AG04450 (cell line): Measurements from ENCODE around the gene TJP3. TPM values are rescaled to one million over a fixed set of nuclear protein-coding genes. Genes with fewer than 3 reads are reported as not detected.

Source experiments
- CTCF ChIA-PET: fragments of 300-600, 350-600 bp; formaldehyde crosslinking; extraction: SDS; loops from one replicate; lab custom pipeline; 2022; ENCODE audit warnings: antibody characterized with exemption, inconsistent platforms; lab: Charles Lee
- POLR2A ChIA-PET: fragments of 350-600 bp; formaldehyde crosslinking; extraction: SDS; loops from one replicate; lab custom pipeline; 2021; ENCODE audit warnings: antibody characterized with exemption, inconsistent platforms; lab: Yijun Ruan, JAX
- DNase-seq: peaks from one replicate; pipeline ENCODE4 v3.0.0-alpha.2; 2011; ENCODE audit warnings: low read depth, low spot score
- H3K27ac ChIP-seq: one replicate; pipeline ENCODE4 v1.5.1; 2012; ENCODE audit warnings: low read depth, low read length, control low read depth
- H3K27me3 ChIP-seq: one replicate; pipeline ENCODE4 v1.6.0; 2012; ENCODE audit warnings: low read length; ENCODE audit not compliant: control insufficient read depth, insufficient read depth
- H3K4me3 ChIP-seq: 2 replicates; pipeline ENCODE4 v1.5.1; 2011; ENCODE audit warnings: mild to moderate bottlenecking, low read depth, low read length, control low read depth
- H3K9me3 ChIP-seq: 2 replicates; pipeline ENCODE4 v1.5.1; 2012; ENCODE audit warnings: low read length; ENCODE audit not compliant: control insufficient read depth, insufficient read depth
- CTCF ChIP-seq: IDR thresholded peaks from 2 replicates; pipeline ENCODE4 v1.5.1; 2011; ENCODE audit warnings: low read depth, low read length, control low read depth, inconsistent platforms
- polyA plus RNA-seq: library from polyadenylated mRNA; depleted of rRNA; stranded (reverse); fragments of >200 nt; gene quantifications from 2 replicates; pipeline ENCODE4 v1.2.3, GENCODE V29; 2011

The TJP3 gene
- polyA plus RNA-seq, 1 experiment = not detected

- POLR2A ChIA-PET = no interaction called here
- DNase-seq = no peak
- Histone ChIP-seq H3K9me3 (no peaks in the 10 kb centered on the region; the same call in 1 of the 2 replicates), H3K27me3 (no peaks in the 10 kb centered on the region), H3K4me3 (peak overlapping the region; percentile 80), H3K27ac (no peak overlapping the region)
- CTCF ChIA-PET = interaction anchor here (0.5 to 1.1 kb wide), 2 partner anchors 33 to 47 kb away, joined by 3 to 4 read pairs; no protein-coding TSS in a partner anchor
- TF ChIP-seq CTCF = no peak
These were observed 9.7 kb upstream of the TJP3 start for GRCh38 chr19:3698386-3698950.

GRCh38 chr19:3698974-3699740 lies 9.0 kb upstream of the TJP3 start:
- DNase-seq = no peak
- no peak for TF ChIP-seq CTCF
- Histone ChIP-seq H3K27me3 (no peaks in the 10 kb centered on the region), H3K9me3 (no peaks in the 10 kb centered on the region; the same call in 1 of the 2 replicates), H3K4me3 (peak overlapping the region; percentile 80), H3K27ac (peak overlapping the region; percentile 47)
- POLR2A ChIA-PET = no interaction called here
- CTCF ChIA-PET = interaction anchor here (1.1 to 1.3 kb wide), 2 partner anchors 33 to 34 kb away, joined by 3 to 4 read pairs; no protein-coding TSS in a partner anchor

GRCh38 chr19:3699741-3700241 lies 8.4 kb upstream of the TJP3 start:
- ChIA-PET POLR2A (no interaction called here), CTCF (interaction anchor here (0.5 to 1.3 kb wide), 3 partner anchors 34 to 47 kb away, joined by 3 to 4 read pairs (median 3); no protein-coding TSS in a partner anchor)
- Histone ChIP-seq H3K4me3 (peak overlapping the region; percentile 80), H3K27ac (peak overlapping the region; percentile 47), H3K27me3 (no peaks in the 10 kb centered on the region), H3K9me3 (no peaks in the 10 kb centered on the region; the same call in 1 of the 2 replicates)
- DNase-seq = no peak
- TF ChIP-seq CTCF = no peak

- ChIA-PET POLR2A (interaction anchor here (0.7 kb wide), 1 partner anchor 312 kb away, joined by 5 read pairs; no protein-coding TSS in a partner anchor), CTCF (interaction anchor here (0.5 to 1.6 kb wide), 5 partner anchors 29 to 235 kb away, joined by 3 to 6 read pairs (median 4); no protein-coding TSS in a partner anchor)
- Histone ChIP-seq H3K4me3 (peak within 1 kb of the TSS; percentile 80), H3K27ac (peak within 1 kb of the TSS; percentile 47), H3K9me3 (no peaks in the 10 kb centered on the region; the same call in 1 of the 2 replicates), H3K27me3 (no peaks in the 10 kb centered on the region)
- peak; percentile 36 for DNase-seq
- peak; percentile 74 for TF ChIP-seq CTCF
These were observed 7.7 kb upstream of the TJP3 start, which contains the start of gene PIP5K1C for GRCh38 chr19:3700242-3701032. Gene PIP5K1C (minus strand): TSS chr19:3700468. CDS start chr19:3700390, 78 bp downstream.
